ENCODE results near the gene NRG2. TPM values are rescaled to one million over a fixed set of nuclear protein-coding genes. Genes with fewer than 3 reads are reported as not detected.

Gene NRG2
- total RNA-seq, 1 donor from 2014 or later: 12.8 TPM

DNA sequence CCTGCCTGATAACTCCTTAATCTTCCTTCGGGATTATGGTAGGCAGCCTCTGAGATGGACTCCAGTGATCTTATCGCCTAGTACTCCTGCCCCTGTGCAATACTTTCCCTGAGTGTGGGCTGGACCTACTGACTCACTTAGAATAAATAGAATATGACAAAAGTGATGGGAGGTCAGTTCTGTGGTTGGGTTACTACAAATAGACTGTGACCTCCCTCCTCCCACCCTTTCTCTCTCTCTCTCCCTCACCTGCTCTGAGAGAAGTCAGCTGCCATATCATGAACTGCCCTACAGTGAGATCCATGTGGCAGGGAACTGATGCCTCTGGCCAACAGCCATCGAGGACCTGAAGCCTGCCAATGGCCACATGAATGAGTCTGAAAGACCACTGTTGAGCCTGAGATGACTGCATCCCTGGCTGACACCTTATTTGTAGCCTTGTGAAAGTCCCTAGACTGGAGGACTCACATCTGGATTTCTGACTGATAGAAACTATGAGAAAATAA is 31.7 kb downstream of the NRG2 start:
- H3K9me3 ChIP-seq: no peaks in the 10 kb centered on the region
- no peak for DNase-seq (ENCODE audit: low spot score in 2 of 2)
- no peaks in the 10 kb centered on the region for H3K27me3 ChIP-seq
- intact Hi-C loops (cut with DNase I): no loop called here
- H3K36me3 ChIP-seq: no peaks in the 10 kb centered on the region
- no peaks in the 10 kb centered on the region for H3K4me1 ChIP-seq
- TF ChIP-seq, protein P1, sequence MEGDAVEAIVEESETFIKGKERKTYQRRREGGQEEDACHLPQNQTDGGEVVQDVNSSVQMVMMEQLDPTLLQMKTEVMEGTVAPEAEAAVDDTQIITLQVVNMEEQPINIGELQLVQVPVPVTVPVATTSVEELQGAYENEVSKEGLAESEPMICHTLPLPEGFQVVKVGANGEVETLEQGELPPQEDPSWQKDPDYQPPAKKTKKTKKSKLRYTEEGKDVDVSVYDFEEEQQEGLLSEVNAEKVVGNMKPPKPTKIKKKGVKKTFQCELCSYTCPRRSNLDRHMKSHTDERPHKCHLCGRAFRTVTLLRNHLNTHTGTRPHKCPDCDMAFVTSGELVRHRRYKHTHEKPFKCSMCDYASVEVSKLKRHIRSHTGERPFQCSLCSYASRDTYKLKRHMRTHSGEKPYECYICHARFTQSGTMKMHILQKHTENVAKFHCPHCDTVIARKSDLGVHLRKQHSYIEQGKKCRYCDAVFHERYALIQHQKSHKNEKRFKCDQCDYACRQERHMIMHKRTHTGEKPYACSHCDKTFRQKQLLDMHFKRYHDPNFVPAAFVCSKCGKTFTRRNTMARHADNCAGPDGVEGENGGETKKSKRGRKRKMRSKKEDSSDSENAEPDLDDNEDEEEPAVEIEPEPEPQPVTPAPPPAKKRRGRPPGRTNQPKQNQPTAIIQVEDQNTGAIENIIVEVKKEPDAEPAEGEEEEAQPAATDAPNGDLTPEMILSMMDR (IDR thresholded peaks at IDR 0.05): no peak
- H3K27ac ChIP-seq: no peak overlapping the region
- no peak overlapping the region for H3K4me3 ChIP-seq

DNA sequence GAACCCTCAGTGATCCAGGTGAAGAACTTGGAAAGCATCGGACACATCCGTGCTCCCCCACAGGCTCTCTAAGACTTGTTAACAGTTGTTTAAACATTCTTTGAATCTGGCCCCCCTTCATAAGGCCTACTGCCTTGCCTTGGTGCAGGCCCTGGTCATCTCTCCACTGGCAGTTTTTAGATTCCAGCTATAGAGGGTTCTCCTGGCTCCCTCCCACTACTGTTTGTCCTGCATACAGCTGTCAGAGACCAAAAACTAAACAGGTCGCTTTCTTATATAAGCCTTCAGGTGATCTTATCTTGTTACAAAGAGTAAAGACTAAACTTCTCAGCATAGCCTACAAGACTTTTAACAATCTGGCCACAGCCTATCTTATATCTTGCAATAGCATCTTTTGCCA is 32.3 kb downstream of the NRG2 start:
- Histone ChIP-seq H3K27me3 (no peaks in the 10 kb centered on the region), H3K36me3 (no peaks in the 10 kb centered on the region), H3K4me3 (no peak overlapping the region), H3K27ac (no peak overlapping the region), H3K4me1 (no peaks in the 10 kb centered on the region), H3K9me3 (no peaks in the 10 kb centered on the region)
- no peak for DNase-seq (ENCODE audit: low spot score in 2 of 2)
- TF ChIP-seq, protein P1 (IDR thresholded peaks at IDR 0.05): no peak
- intact Hi-C loops (cut with DNase I): no loop called here

DNA sequence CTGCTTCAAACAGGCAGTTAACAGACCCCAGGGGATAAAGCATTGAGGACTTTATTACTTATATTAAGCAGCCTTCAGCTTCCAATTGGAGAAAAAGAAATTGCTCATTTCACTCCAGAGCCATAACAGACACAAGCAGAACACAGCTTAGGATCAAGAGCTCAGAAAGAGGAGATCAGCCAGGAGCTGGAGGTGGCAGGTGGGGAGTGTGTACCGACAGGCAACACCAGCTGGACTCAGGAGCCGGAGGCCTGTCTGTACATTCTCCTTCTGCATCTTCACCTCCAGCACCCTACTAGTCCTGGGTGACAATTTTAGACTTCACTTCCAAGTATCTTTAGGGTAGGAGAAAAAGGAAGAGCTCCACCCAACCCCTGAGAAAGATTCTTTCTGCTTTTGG is 35.8 kb downstream of the NRG2 start:
- intact Hi-C loops (cut with DNase I): no loop called here
- Histone ChIP-seq H3K36me3 (no peaks in the 10 kb centered on the region), H3K4me3 (no peak overlapping the region), H3K4me1 (no peaks in the 10 kb centered on the region), H3K9me3 (no peaks in the 10 kb centered on the region), H3K27me3 (no peaks in the 10 kb centered on the region), H3K27ac (no peak overlapping the region)
- TF ChIP-seq, protein P1 (IDR thresholded peaks at IDR 0.05): no peak
- DNase-seq (ENCODE audit: low spot score in 2 of 2): no peak

DNA sequence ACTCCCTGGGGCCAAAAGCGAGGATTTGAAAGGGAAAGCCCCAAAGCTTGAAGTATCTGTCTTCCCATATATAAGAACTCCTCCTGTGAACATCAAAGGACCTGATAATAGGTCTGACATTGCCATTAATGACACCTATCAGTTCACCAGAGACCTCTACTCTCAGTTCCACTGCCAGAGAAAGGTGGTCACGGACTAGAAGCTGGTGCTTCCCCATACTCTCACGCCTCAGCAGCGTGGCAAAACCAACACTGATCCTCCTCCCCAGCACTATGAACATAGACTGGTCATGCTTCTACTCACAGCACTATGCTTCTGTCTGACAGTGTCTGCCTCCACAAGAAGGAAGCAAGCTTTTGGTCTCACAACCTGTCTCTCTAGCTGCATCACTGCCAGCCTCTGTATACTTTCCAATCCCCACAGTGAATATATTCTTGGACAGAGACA is 37.9 kb downstream of the NRG2 start:
- no peak overlapping the region for H3K4me3 ChIP-seq
- intact Hi-C loops (cut with DNase I): no loop called here
- TF ChIP-seq, protein P1 (IDR thresholded peaks at IDR 0.05): no peak
- H3K36me3 ChIP-seq: no peaks in the 10 kb centered on the region
- no peak overlapping the region for H3K27ac ChIP-seq
- H3K9me3 ChIP-seq: no peaks in the 10 kb centered on the region
- no peaks in the 10 kb centered on the region for H3K27me3 ChIP-seq
- no peak for DNase-seq (ENCODE audit: low spot score in 2 of 2)
- H3K4me1 ChIP-seq: no peaks in the 10 kb centered on the region

DNA sequence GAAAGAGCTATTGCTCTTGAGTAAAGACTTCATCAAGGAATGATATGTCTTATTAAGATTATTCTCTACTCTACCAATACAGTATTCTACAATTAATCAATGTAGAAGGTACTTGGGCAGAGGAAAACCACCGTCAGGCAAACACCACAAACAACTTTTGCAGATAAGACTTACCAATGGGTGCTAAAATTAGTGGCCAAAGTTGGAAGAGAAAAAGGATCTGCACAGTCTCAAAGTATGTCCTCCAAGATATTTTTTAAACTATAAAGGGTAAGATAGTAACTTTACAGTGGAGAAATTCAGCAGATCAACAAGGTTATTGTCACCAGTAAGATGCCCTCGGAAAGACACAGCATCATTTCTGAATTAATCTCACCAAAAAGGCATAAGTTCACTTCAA is 38.9 kb downstream of the NRG2 start:
- Histone ChIP-seq H3K9me3 (no peaks in the 10 kb centered on the region), H3K4me3 (no peak overlapping the region), H3K27me3 (no peaks in the 10 kb centered on the region), H3K27ac (no peak overlapping the region), H3K36me3 (no peaks in the 10 kb centered on the region), H3K4me1 (no peaks in the 10 kb centered on the region)
- TF ChIP-seq, protein P1 (IDR thresholded peaks at IDR 0.05): no peak
- intact Hi-C loops (cut with DNase I): no loop called here
- DNase-seq (ENCODE audit: low spot score in 2 of 2): no peak

DNA sequence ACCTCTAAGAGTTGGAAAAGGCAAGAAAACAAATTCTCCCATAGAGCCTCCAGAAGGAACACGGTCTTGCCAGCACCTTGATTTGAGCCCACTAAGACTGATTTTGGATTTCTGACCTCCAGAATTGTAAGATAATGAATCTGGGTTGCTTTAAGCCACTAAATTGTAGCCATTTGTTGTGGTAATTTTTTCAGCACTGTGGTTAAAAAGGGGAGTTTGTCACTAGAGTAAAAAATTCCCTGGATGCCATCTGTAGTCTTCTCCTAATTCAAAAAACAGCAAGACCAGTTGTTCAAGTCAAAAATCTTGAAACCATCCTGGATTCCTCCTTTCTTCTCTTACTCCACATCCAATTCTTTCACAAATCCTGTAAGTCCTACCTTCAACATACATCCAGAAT is 39.6 kb downstream of the NRG2 start:
- TF ChIP-seq, protein P1 (IDR thresholded peaks at IDR 0.05): no peak
- DNase-seq (ENCODE audit: low spot score in 2 of 2): no peak
- no peak overlapping the region for H3K4me3 ChIP-seq
- H3K36me3 ChIP-seq: no peaks in the 10 kb centered on the region
- intact Hi-C loops (cut with DNase I): no loop called here
- H3K27me3 ChIP-seq: no peaks in the 10 kb centered on the region
- no peaks in the 10 kb centered on the region for H3K4me1 ChIP-seq
- H3K9me3 ChIP-seq: no peaks in the 10 kb centered on the region
- no peak overlapping the region for H3K27ac ChIP-seq

Measured in ascending aorta (tissue), 2 donors.